HL-60 (cell line): ENCODE results near the gene TGFBI.

Source experiments
- DNase-seq, 2 experiments: peaks; one replicate each; pipeline ENCODE4 v3.0.0-alpha.2; 2010 to 2020; ENCODE audit warnings: low read depth in 1 of 2, low spot score in 1 of 2
- H3K27ac ChIP-seq: fragments of 250-450 bp; sonication (Bioruptor Pico); replicated peaks from 2 replicates; pipeline ENCODE4 v1.5.1; 2020; ENCODE audit warnings: mild to moderate bottlenecking, moderate library complexity
- H3K27me3 ChIP-seq: fragments of 250-450 bp; sonication (Bioruptor Pico); 2 replicates; pipeline ENCODE4 v1.5.1; 2021; ENCODE audit warnings: mild to moderate bottlenecking, moderate library complexity; ENCODE audit not compliant: insufficient read depth, poor library complexity, severe bottlenecking
- H3K4me3 ChIP-seq: replicated peaks from 2 replicates; pipeline ENCODE4 v1.5.1; 2011; ENCODE audit warnings: mild to moderate bottlenecking, control low read depth, low read length; ENCODE audit not compliant: insufficient read depth
- GABPA ChIP-seq: IDR thresholded peaks from 2 replicates; pipeline ENCODE4 v1.6.1; 2012; ENCODE audit warnings: low read depth
- POLR2AphosphoS5 ChIP-seq: IDR thresholded peaks from 2 replicates; pipeline ENCODE4 v1.6.1; 2012; ENCODE audit warnings: low read depth
- REST ChIP-seq: IDR thresholded peaks from 2 replicates; pipeline ENCODE4 v1.6.1; 2012; ENCODE audit warnings: low read depth; ENCODE audit not compliant: insufficient replicate concordance
- SPI1 ChIP-seq: IDR thresholded peaks from 2 replicates; pipeline ENCODE4 v1.6.1; 2012; ENCODE audit warnings: low read depth, mild to moderate bottlenecking, borderline replicate concordance
- TF ChIP-seq, protein P1 (sequence below): IDR thresholded peaks from one replicate; pipeline ENCODE4 v1.5.1; 2011; ENCODE audit warnings: low read length, control low read depth, inconsistent platforms; ENCODE audit not compliant: insufficient read depth

TGFBI gene

GRCh38 chr5:135998889-135999288 is 29.9 kb upstream of the TGFBI start:
- Histone ChIP-seq H3K4me3 (no peak overlapping the region), H3K27me3 (no peaks in the 10 kb centered on the region), H3K27ac (no peak overlapping the region)
- TF ChIP-seq REST (no peak), GABPA (no peak), POLR2AphosphoS5 (no peak), SPI1 (no peak)
- TF ChIP-seq, protein P1, sequence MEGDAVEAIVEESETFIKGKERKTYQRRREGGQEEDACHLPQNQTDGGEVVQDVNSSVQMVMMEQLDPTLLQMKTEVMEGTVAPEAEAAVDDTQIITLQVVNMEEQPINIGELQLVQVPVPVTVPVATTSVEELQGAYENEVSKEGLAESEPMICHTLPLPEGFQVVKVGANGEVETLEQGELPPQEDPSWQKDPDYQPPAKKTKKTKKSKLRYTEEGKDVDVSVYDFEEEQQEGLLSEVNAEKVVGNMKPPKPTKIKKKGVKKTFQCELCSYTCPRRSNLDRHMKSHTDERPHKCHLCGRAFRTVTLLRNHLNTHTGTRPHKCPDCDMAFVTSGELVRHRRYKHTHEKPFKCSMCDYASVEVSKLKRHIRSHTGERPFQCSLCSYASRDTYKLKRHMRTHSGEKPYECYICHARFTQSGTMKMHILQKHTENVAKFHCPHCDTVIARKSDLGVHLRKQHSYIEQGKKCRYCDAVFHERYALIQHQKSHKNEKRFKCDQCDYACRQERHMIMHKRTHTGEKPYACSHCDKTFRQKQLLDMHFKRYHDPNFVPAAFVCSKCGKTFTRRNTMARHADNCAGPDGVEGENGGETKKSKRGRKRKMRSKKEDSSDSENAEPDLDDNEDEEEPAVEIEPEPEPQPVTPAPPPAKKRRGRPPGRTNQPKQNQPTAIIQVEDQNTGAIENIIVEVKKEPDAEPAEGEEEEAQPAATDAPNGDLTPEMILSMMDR, result no peak
- no peak for DNase-seq

DNA sequence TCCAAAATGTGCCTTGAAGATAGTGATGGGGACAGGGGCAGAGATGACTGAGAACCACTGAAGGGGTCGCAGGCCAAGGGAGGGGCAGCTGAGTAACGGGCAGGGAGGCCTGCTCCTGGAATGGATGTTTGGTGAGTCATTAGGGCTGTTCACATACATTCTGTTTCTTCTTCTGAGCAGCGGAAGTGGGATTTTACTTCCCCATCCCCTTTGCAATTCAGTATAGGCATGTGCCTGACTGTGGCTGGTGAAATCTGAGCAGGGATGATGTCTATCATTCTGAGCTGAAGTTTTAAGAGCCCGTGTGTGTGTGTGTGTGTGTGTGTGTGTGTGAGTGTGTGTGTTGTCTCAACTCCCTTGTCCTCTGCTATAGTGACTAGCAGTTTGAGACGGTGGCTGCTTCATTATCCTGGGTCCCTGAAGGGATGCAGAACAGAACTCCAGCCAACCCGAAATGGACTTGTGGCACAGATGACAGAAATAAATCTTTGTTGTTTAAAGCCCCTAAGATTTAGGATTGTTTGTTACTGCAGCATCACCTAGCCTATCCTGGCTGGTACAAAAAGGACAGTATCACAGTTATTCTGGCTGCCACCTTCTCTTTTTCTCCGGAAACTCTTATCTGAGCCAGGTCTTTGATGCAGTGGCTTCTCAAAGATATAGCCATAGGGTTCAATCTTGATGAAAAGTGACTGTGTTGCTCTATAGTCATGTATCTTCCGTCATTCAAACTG is 29.2 kb upstream of the TGFBI start:
- H3K27ac ChIP-seq, result no peak overlapping the region
- no peak overlapping the region for H3K4me3 ChIP-seq
- TF ChIP-seq POLR2AphosphoS5, result no peak
- no peak for TF ChIP-seq GABPA
- TF ChIP-seq, protein P1, result no peak
- no peak for TF ChIP-seq REST
- TF ChIP-seq SPI1, result no peak
- H3K27me3 ChIP-seq, result no peaks in the 10 kb centered on the region
- DNase-seq, result peak in 1 of 2 experiments; percentile 38

- Histone ChIP-seq H3K27ac (no peak overlapping the region), H3K27me3 (no peaks in the 10 kb centered on the region), H3K4me3 (no peak overlapping the region)
- DNase-seq, result no peak
- TF ChIP-seq SPI1 (no peak), GABPA (no peak), POLR2AphosphoS5 (no peak), REST (no peak)
- TF ChIP-seq, protein P1, result no peak
Observed at GRCh38 chr5:136000147-136000546, 28.6 kb upstream of the TGFBI start.
